ENCODE measurements around the gene KRR1. TPM values are rescaled to one million over a fixed set of nuclear protein-coding genes. Genes with fewer than 3 reads are reported as not detected.

The KRR1 gene
- total and polyA plus RNA-seq, 2 of the 13 experiments (the other 11 are each of a cell fraction or from before 2014, with no cell fraction given): 19.3 to 103 TPM

DNA sequence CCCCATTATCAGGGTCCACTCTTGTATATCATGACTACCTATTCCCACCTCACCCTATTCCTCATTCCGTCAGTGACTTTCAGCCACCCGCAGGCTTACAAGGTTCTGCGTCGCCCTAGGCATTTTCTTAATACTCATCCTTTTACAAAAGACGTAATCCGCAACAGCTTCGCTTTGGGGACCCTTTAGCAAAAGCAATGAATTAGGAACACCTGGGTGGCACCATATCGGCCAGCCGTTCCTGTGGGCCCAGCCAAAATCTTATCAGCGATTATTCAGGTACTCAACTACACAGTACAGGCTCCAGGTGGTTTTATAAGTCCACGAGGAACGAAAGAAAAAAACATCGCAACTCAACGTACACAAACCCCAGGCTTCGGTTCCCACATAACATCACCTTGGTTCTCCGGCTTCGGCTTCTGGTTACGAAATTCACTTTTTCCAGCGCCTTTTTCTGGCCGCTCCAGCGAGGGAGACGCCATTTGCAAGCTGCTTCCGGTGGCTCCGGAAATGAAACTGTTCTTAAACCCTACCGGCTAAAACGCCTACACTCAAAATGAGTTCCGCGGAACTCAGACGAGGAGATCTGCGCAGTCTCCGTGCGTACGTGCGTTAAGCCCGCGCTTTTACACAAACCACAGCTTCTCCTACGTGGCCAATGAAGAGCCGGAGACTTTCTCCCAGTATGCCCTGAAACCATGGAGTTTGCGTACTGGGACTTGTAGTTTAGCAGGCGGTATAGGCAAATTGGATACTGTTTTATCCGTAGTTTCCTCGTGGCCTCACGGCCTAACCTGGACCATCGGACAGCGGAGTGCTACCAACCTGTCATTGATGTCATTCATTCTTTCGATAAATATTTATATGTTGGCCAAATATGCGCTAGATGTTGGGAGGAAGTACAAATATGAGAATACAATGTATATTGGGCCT, at the start of gene KRR1 (continued):
- TF ChIP-seq, protein P1, sequence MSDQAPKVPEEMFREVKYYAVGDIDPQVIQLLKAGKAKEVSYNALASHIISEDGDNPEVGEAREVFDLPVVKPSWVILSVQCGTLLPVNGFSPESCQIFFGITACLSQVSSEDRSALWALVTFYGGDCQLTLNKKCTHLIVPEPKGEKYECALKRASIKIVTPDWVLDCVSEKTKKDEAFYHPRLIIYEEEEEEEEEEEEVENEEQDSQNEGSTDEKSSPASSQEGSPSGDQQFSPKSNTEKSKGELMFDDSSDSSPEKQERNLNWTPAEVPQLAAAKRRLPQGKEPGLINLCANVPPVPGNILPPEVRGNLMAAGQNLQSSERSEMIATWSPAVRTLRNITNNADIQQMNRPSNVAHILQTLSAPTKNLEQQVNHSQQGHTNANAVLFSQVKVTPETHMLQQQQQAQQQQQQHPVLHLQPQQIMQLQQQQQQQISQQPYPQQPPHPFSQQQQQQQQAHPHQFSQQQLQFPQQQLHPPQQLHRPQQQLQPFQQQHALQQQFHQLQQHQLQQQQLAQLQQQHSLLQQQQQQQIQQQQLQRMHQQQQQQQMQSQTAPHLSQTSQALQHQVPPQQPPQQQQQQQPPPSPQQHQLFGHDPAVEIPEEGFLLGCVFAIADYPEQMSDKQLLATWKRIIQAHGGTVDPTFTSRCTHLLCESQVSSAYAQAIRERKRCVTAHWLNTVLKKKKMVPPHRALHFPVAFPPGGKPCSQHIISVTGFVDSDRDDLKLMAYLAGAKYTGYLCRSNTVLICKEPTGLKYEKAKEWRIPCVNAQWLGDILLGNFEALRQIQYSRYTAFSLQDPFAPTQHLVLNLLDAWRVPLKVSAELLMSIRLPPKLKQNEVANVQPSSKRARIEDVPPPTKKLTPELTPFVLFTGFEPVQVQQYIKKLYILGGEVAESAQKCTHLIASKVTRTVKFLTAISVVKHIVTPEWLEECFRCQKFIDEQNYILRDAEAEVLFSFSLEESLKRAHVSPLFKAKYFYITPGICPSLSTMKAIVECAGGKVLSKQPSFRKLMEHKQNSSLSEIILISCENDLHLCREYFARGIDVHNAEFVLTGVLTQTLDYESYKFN (CRISPR knock-in tag; conservative IDR thresholded peaks at IDR 0.05): peak; percentile 43
- TF ChIP-seq SRF (IDR thresholded peaks at IDR 0.05; ENCODE audit: low read depth, low read length) (no peak), CBX2 (IDR thresholded peaks at IDR 0.05; ENCODE audit: low read depth, low read length) (no peak), CBX2 (CRISPR knock-in tag; IDR thresholded peaks at IDR 0.05; ENCODE audit: low read depth) (no peak), ELF4 (CRISPR knock-in tag; IDR thresholded peaks at IDR 0.05; ENCODE audit: borderline replicate concordance) (0 out of 2 replicates have a peak, but pooled peaks have one; percentile 27), NFKBIZ (CRISPR knock-in tag; IDR thresholded peaks at IDR 0.05) (0 out of 2 replicates have a peak, but pooled peaks have one; percentile 76), MIER2 (CRISPR knock-in tag; IDR thresholded peaks at IDR 0.05) (peak; percentile 77; the same call in 1 of the 2 replicates)
- TF ChIP-seq, protein P2, sequence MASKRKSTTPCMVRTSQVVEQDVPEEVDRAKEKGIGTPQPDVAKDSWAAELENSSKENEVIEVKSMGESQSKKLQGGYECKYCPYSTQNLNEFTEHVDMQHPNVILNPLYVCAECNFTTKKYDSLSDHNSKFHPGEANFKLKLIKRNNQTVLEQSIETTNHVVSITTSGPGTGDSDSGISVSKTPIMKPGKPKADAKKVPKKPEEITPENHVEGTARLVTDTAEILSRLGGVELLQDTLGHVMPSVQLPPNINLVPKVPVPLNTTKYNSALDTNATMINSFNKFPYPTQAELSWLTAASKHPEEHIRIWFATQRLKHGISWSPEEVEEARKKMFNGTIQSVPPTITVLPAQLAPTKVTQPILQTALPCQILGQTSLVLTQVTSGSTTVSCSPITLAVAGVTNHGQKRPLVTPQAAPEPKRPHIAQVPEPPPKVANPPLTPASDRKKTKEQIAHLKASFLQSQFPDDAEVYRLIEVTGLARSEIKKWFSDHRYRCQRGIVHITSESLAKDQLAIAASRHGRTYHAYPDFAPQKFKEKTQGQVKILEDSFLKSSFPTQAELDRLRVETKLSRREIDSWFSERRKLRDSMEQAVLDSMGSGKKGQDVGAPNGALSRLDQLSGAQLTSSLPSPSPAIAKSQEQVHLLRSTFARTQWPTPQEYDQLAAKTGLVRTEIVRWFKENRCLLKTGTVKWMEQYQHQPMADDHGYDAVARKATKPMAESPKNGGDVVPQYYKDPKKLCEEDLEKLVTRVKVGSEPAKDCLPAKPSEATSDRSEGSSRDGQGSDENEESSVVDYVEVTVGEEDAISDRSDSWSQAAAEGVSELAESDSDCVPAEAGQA (IDR thresholded peaks at IDR 0.05; ENCODE audit: low read depth): peak; percentile 74; the same call in 1 of the 2 replicates
- TF ChIP-seq, protein P2 (CRISPR knock-in tag; IDR thresholded peaks at IDR 0.05; ENCODE audit: borderline replicate concordance): no peak
- TF ChIP-seq, protein P3, sequence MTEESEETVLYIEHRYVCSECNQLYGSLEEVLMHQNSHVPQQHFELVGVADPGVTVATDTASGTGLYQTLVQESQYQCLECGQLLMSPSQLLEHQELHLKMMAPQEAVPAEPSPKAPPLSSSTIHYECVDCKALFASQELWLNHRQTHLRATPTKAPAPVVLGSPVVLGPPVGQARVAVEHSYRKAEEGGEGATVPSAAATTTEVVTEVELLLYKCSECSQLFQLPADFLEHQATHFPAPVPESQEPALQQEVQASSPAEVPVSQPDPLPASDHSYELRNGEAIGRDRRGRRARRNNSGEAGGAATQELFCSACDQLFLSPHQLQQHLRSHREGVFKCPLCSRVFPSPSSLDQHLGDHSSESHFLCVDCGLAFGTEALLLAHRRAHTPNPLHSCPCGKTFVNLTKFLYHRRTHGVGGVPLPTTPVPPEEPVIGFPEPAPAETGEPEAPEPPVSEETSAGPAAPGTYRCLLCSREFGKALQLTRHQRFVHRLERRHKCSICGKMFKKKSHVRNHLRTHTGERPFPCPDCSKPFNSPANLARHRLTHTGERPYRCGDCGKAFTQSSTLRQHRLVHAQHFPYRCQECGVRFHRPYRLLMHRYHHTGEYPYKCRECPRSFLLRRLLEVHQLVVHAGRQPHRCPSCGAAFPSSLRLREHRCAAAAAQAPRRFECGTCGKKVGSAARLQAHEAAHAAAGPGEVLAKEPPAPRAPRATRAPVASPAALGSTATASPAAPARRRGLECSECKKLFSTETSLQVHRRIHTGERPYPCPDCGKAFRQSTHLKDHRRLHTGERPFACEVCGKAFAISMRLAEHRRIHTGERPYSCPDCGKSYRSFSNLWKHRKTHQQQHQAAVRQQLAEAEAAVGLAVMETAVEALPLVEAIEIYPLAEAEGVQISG (CRISPR knock-in tag; IDR thresholded peaks at IDR 0.05): peak; percentile 95
- TF ChIP-seq, protein P4, sequence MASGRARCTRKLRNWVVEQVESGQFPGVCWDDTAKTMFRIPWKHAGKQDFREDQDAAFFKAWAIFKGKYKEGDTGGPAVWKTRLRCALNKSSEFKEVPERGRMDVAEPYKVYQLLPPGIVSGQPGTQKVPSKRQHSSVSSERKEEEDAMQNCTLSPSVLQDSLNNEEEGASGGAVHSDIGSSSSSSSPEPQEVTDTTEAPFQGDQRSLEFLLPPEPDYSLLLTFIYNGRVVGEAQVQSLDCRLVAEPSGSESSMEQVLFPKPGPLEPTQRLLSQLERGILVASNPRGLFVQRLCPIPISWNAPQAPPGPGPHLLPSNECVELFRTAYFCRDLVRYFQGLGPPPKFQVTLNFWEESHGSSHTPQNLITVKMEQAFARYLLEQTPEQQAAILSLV (CRISPR knock-in tag; IDR thresholded peaks at IDR 0.05; ENCODE audit: borderline replicate concordance): 0 out of 2 replicates have a peak, but pooled peaks have one; percentile 77
